ENCODE results near the gene RYR2. TPM values are rescaled to one million over a fixed set of nuclear protein-coding genes. Genes with fewer than 3 reads are reported as not detected.

Gene RYR2
- total RNA-seq, 6 experiments from 2014 or later, result 0.05 to 0.17 TPM; not detected in 4

- no peaks in the 10 kb centered on the region for H3K4me1 Mint-ChIP-seq (ENCODE audit: low read depth)
- no peaks in the 10 kb centered on the region for H3K27me3 Mint-ChIP-seq (ENCODE audit: insufficient read depth)
- TF ChIP-seq, protein P1, sequence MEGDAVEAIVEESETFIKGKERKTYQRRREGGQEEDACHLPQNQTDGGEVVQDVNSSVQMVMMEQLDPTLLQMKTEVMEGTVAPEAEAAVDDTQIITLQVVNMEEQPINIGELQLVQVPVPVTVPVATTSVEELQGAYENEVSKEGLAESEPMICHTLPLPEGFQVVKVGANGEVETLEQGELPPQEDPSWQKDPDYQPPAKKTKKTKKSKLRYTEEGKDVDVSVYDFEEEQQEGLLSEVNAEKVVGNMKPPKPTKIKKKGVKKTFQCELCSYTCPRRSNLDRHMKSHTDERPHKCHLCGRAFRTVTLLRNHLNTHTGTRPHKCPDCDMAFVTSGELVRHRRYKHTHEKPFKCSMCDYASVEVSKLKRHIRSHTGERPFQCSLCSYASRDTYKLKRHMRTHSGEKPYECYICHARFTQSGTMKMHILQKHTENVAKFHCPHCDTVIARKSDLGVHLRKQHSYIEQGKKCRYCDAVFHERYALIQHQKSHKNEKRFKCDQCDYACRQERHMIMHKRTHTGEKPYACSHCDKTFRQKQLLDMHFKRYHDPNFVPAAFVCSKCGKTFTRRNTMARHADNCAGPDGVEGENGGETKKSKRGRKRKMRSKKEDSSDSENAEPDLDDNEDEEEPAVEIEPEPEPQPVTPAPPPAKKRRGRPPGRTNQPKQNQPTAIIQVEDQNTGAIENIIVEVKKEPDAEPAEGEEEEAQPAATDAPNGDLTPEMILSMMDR (IDR thresholded peaks at IDR 0.05), result no peak
- no peak for DNase-seq
- H3K4me3 Mint-ChIP-seq, result no peak overlapping the region
- H3K27ac Mint-ChIP-seq, result no peak overlapping the region
- H3K9me3 Mint-ChIP-seq, result peaks cover 75% of the 10 kb centered on the region
- peaks cover 2% of the 10 kb centered on the region; the same call in 1 of the 2 replicates for H3K36me3 Mint-ChIP-seq (ENCODE audit: low read depth)
These were observed 572.0 kb downstream of the RYR2 start for GRCh38 chr1:237613984-237614383.

DNA sequence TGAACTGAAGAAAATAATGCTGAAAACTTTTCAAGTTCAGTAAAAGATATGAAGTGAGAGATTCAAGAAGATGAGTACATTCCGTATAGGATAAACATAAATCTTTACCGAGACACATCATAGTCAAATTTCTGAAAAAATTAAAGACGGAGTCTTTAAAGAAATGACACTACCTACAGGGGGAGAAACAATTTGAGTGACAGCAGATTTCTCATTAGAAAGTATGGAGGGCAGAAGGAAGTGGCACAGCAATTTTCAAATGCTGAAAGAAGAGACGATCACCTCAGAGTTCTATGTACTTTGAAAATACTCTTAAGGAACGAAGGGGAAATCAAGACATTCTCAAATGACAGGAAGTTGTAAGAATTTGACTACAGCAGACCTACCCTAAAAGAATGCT is 577.6 kb downstream of the RYR2 start:
- Mint-ChIP-seq H3K27ac (no peak overlapping the region), H3K4me3 (no peak overlapping the region), H3K36me3 (ENCODE audit: low read depth) (peaks cover 10% of the 10 kb centered on the region; the same call in 1 of the 2 replicates), H3K27me3 (ENCODE audit: insufficient read depth) (no peaks in the 10 kb centered on the region), H3K4me1 (ENCODE audit: low read depth) (no peaks in the 10 kb centered on the region), H3K9me3 (peaks cover 67% of the 10 kb centered on the region)
- no peak for DNase-seq
- TF ChIP-seq, protein P1 (IDR thresholded peaks at IDR 0.05), result no peak

- Mint-ChIP-seq H3K27me3 (ENCODE audit: insufficient read depth) (no peaks in the 10 kb centered on the region), H3K27ac (no peak overlapping the region), H3K9me3 (peaks cover 10% of the 10 kb centered on the region), H3K4me1 (ENCODE audit: low read depth) (no peaks in the 10 kb centered on the region), H3K4me3 (no peak overlapping the region), H3K36me3 (ENCODE audit: low read depth) (no peaks in the 10 kb centered on the region)
- no peak for DNase-seq
- TF ChIP-seq, protein P1 (IDR thresholded peaks at IDR 0.05), result no peak
These were observed 592.9 kb downstream of the RYR2 start for GRCh38 chr1:237634922-237635321.

DNA sequence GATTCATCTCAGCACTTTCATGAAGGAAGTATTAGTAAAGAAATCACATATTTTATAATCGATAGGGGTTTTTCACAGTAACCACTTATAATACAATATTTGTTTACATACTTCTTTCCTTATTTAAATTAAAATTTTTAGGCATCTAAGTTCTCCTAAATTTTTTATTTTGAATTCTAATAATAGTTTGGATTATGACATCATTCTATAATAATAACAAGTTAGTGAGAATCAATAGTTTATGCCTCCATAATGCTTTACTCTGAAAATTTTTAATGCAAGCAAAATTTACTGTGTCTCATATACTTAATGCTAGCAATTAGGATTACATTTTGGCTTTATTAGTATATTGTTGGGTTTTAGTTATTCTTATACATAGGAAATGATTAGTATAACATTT is 596.6 kb downstream of the RYR2 start:
- TF ChIP-seq, protein P1 (IDR thresholded peaks at IDR 0.05), result no peak

GRCh38 chr1:237640011-237640671 is 598.2 kb downstream of the RYR2 start:
- peaks cover 21% of the 10 kb centered on the region for H3K9me3 Mint-ChIP-seq
- TF ChIP-seq, protein P1 (IDR thresholded peaks at IDR 0.05), result no peak
- no peaks in the 10 kb centered on the region for H3K27me3 Mint-ChIP-seq (ENCODE audit: insufficient read depth)
- H3K27ac Mint-ChIP-seq, result no peak overlapping the region
- H3K4me3 Mint-ChIP-seq, result no peak overlapping the region
- H3K36me3 Mint-ChIP-seq (ENCODE audit: low read depth), result no peaks in the 10 kb centered on the region
- no peak for DNase-seq
- no peaks in the 10 kb centered on the region for H3K4me1 Mint-ChIP-seq (ENCODE audit: low read depth)

More for the DNA sequence above, 596.6 kb downstream of the RYR2 start:
- H3K4me3 Mint-ChIP-seq, result no peak overlapping the region
- no peaks in the 10 kb centered on the region for H3K36me3 Mint-ChIP-seq (ENCODE audit: low read depth)
- no peak overlapping the region for H3K27ac Mint-ChIP-seq
- H3K27me3 Mint-ChIP-seq (ENCODE audit: insufficient read depth), result no peaks in the 10 kb centered on the region
- H3K9me3 Mint-ChIP-seq, result peaks cover 27% of the 10 kb centered on the region
- no peak for DNase-seq
- H3K4me1 Mint-ChIP-seq (ENCODE audit: low read depth), result no peaks in the 10 kb centered on the region
